Epithelial cell of esophagus (primary cell): ENCODE measurements around the gene PARPBP.
A peak's percentile ranks its signal among the peaks of the same experiment; 100 is the strongest.
"Not testable (repeated sequence)": the region's sequence is repeated elsewhere in the genome, so short reads cannot be mapped to it uniquely, and the experiment has no call there.

Source experiments
- DNase-seq: peaks from one replicate; pipeline ENCODE4 v3.0.0; 2010; ENCODE audit warnings: low read depth
- H3K4me3 ChIP-seq: 2 replicates; pipeline ENCODE4 v1.5.1; 2011; ENCODE audit warnings: mild to moderate bottlenecking, low read length, control low read depth
- CTCF ChIP-seq: IDR thresholded peaks from 2 replicates; pipeline ENCODE4 v1.5.1; 2011; ENCODE audit warnings: low read depth, mild to moderate bottlenecking, low read length, control low read depth, inconsistent platforms; ENCODE audit not compliant: insufficient read depth; ENCODE audit errors: missing control alignments

Gene PARPBP

GRCh38 chr12:102119674-102120563, at the start of gene PARPBP, which contains the start of gene NUP37:
Gene PARPBP (plus strand): TSS chr12:102120183. CDS start chr12:102123889, 3,706 bp downstream.
Gene NUP37 (minus strand): TSS chr12:102120114. CDS start chr12:102118518, 1,596 bp downstream.
- peak; percentile 93 for DNase-seq
- peak within 1 kb of the TSS; percentile 82 for H3K4me3 ChIP-seq
- no peak for TF ChIP-seq CTCF

GRCh38 chr12:102072092-102072491, 47.9 kb upstream of the PARPBP start:
- not testable (repeated sequence) for DNase-seq, H3K4me3 ChIP-seq

DNA sequence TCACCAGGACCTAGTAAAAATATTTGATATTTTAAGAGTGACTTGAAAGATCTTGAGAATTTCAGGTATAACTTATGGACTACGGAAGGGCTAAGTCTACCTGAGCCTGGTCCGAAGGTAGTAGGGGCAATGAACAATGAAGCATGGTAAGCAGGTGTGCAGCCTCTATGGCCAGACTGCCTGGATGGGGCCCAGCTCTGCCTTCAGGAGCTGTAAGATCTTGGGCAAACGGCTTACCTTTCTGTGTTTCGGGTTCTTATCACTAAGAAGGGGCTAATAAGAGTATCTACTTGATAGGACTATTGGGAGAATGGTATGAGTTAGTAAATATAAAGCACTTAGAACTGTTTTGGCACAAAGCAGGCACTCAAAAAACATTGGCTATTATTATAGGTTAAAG, 39.1 kb upstream of the PARPBP start:
- H3K4me3 ChIP-seq, result no peak overlapping the region
- DNase-seq, result no peak
- no peak for TF ChIP-seq CTCF

- DNase-seq, H3K4me3 ChIP-seq: not testable (repeated sequence)
Observed at GRCh38 chr12:102089228-102089835, 30.7 kb upstream of the PARPBP start.

- no peak for DNase-seq
- TF ChIP-seq CTCF, result no peak
- H3K4me3 ChIP-seq, result no peak overlapping the region
Observed at GRCh38 chr12:102093319-102093718, 26.7 kb upstream of the PARPBP start.

- DNase-seq, result peak; percentile 38
Observed at GRCh38 chr12:102095677-102096263, 24.2 kb upstream of the PARPBP start.

DNA sequence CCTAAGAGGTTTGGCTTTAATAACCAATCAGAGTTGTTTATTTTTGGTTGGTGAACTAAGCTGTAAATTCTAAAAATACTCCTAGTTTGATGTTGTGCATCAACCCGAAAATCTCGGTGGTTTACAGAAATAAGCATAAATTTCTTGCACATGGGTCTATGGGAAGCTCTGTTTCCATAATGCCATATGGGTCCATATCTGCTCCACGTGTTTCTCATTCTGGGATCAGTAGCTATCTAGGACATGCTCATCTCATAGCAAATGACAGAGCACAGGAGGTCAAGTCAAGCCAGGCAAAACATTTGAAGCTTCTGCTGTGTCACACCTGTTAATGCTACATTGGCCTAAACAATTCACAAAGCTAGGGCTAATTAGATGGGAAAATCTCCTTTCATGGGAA, 23.1 kb upstream of the PARPBP start:
- TF ChIP-seq CTCF, result no peak
- DNase-seq, result no peak
- no peak overlapping the region for H3K4me3 ChIP-seq

More at GRCh38 chr12:102095677-102096263, 24.2 kb upstream of the PARPBP start:
- TF ChIP-seq CTCF, result peak; percentile 59
- no peak overlapping the region for H3K4me3 ChIP-seq

- no peak for TF ChIP-seq CTCF
- H3K4me3 ChIP-seq, result no peak overlapping the region
- DNase-seq, result no peak
Observed at GRCh38 chr12:102106905-102107304, 13.1 kb upstream of the PARPBP start.
